ENCODE data around the gene HCN2.

The HCN2 gene

DNA sequence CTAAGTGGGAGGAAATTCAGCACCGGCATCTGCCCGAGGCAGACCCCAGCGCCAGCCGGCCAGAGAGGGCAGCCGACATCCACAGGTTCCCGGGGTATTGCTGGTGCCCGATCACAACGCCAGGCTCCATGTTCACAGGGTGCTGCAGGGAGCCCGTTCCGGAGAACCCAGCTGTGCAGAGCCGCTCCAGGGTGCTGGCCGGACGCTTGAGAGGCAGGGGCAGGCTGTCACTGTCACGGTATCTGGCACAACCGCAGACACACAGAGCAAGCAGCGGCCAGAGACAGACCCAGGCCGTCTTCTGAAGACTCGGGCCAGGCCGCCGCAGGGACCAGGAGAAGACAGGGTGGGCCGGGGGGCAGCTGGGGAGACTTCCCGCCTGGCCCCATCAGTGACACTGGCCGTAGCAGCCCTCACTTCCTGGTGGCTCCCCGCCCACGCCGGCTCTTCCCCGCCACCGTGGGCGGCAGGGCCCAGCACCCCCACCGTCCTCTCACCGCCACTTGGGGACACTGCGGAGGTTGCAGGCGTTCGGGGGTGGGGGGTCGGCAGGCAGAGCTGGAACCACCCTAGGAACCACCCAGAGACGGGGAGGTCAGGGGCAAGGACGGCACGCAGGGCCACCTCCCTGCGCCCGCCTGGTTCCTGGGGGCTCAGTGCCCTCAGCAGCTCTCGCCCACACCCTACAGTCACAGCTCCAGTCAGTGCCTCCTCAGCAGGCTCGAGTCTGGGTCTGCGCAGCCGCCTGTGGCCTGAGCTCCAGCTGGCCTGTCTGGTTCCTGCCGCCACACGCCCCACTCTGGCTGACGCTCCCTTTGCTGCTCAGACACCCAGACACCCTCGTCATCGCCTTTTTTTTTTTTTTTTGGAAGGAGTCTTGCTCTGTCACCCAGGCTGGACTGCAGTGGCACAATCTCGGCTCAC is 69.5 kb downstream of the HCN2 start:
- DNase-seq = no peak

DNA sequence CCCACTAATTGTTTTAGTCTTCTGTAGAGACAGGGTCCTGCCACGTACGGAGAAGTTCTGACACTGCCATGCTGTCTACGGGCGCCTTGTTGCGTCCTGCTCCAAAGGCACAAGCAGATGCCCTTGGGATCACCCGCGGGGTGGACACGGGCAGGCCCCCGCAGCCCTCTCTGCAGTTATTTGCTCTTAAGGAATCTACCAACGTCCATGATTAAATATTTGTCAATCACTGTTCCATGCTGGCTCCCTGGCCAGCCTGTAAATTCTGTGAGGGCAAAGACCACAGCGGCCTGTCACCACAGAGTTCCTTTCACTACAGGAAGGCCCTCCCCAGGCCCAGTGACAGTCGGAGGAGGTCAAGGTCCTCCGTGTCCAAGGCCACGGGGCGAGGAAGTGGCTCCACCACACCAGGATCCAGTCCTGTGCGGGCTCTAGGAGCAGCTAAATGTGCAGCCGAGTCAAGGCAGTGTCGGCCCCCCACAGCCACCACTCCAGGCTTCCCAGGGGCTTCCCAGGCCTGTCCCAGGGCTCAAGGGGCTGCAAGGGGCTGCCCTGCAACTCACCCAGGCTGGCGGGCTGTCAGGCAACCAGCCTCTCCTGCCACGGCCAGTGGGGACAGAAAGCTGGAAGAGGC is 71.2 kb downstream of the HCN2 start:
- no peak for DNase-seq

DNA sequence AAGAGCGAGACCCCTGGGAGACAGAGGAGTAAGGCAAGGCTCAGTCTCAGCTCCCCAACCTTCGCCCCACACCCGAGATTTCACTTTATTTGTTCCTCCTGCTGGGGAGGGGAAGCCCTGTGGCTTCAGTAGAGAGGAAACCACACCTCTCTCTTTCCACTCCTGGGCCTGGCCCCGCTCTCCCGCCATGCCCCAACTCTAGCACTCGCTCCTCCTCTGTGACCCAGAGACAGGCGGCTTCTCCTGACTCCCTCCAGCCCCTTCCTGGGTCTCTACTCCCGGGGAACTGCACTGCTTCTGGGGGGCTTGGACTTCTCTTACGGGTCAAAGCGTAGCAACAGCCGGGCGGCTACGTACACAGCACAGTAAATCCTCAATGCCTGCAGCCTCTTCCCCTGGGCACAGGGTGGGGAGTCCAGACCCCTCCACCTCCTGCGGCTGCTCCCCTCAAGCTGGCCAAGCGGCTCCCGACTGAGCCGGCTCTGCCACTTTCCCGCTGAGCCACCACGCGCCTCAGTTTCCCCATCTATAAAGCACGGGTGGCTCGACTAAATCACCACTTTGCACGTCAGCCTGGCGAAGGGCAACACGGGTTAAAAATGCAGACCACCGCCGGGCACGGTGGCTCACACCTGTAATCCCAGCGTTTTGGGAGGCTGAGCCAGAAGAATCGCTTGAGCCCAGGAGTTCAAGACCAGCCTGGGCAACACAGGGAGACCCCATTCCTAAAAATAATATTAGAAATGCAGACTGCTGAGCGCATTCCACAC is 71.9 kb downstream of the HCN2 start:
- no peak for DNase-seq

DNA sequence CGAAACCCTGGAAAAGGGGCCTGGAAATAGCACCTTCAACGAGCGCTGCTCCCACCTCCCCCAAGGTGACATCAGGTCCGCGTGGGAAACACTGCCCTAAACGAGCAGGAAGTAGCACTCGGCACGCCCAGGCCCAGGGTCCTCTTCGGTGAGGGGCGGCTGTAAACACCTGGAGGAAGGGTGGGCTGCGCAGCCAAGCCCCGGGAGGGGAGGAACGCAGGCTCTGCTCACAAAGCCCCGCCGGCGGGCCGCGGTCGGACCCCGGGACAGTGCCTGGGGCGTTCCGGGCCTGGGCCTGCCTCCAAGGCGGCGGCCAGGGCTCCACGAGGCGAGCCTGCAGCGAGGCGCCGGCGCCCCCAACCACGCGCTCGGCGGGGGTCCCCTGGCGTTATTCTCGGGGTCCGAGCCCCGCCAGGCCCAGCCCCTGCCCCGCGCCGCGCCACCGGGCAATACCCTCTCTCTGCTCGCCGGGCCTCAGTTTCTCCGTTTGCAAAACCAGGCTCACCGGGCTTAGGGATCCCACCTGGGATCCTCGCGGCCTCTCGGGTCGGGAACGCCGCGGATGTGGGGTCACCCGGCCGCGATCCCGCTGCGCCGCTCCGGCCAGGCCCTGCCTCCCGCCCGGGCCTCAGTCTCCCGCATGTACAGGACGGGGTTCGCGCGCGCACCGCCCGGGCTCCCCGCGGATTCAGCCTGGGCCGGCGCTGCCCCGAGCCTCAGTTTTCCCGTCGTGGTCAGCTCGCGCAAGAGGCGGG is 72.7 kb downstream of the HCN2 start:
- DNase-seq = peak; percentile 36

DNA sequence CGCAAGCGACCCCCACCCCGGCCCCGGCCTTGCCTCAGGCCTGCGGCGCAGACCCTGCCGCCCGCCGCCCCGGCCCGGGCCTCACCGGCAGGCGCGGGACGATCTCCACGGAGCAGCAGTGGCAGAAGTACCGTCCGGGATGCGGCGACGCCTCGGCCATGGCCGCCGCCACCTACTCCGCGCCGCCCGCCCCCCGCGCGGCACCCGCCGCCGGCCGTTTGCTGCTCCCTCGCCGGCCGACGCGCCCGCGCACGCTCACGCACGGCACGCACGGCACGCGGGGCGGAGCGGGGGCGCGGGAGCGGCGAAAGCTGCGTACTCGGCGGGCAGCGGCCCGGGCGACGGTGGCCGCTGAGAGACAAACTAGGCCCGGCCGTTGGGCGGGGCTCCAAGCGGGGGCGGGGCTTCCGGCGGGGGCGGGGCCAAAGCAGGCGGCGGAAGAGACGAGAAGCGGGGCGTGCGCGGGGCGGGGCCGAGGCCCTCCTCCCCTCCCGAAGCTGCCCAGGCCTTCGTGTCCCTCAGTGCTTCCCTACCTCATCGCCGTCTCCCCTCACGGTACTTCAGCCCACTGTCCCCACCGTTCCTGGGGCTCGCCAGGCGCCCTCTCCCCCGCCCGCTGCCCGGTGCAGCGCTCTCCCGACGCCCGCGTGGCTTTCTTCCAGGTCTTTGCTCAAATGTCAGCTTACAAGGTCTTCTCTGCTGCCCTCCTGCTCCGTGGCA is 73.4 kb downstream of the HCN2 start, which contains the start of gene RNF126:
TSS of gene RNF126 (minus strand) at position 253 of the 720 bp plus-strand sequence. CDS start at position 160, 93 bp downstream.
- DNase-seq = peak; percentile 95

DNA sequence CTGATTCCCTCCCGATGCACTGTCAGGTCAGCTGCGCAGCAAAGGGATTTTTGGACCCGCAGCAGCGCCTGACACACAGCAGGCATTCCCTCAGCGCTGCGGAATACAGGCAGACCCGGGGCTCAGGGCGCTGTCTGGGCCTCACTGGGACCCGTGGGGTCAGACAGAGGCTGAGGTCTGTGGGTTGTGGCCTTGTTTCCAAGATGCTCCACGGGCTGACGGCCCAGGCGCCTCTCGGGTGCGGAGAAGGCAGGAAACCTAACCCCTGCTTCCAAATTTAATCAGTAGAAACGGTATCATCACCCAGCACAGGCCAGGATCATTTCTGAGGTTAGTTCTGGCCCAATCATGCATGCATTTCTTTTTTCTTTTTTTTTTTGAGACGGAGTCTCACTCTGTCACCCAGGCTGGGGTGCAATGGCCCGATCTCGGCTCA is 74.0 kb downstream of the HCN2 start:
- no peak for DNase-seq

DNA sequence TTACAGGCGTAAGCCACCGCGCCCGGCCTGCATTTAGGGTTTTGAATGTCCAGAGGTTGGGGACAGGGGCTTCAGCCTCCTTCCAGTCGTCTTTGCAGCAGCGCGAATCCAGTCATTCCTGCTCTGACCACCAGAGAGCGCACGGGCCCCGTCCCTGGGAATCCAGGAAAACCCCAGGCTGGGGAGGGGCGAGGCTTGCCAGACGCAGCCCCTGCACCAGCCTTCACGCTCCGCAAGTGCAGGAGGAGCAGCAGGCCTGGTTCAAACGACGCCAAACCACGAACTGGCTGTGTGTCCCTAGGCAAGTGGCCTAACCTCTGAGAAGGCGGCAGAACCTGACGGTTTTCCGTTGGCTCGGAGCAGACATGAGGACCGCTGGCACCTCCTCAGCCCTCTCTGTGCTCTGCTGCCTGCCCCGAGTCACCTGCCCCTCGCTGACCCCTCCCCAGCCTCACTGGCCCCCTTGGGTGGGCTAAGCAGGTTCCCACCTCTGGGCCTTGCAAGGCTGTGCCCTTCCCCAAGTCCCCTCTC is 75.3 kb downstream of the HCN2 start:
- DNase-seq = peak; percentile 96
